HEK293 (cell line): Measurements from ENCODE around the gene SULT1C4.

Experiments
- HOXA7 ChIP-seq: sonication (generic); formaldehyde crosslinking; IDR thresholded peaks from 2 replicates; pipeline ENCODE4 v1.8.1; 2022; ENCODE audit warnings: missing genetic modification reagents, borderline replicate concordance
- TCF7L2 ChIP-seq: IDR thresholded peaks from 2 replicates; pipeline ENCODE4 v1.6.1; 2011; ENCODE audit warnings: low read depth, mild to moderate bottlenecking, inconsistent platforms, low read length, moderate library complexity, borderline replicate concordance
- ZFP41 ChIP-seq: fragments of 450-650 bp; formaldehyde crosslinking; IDR thresholded peaks from 2 replicates; pipeline ENCODE4 v1.5.1; 2016; ENCODE audit warnings: missing biosample characterization, missing genetic modification characterization, borderline replicate concordance
- ZNF184 ChIP-seq: fragments of 450-650 bp; IDR thresholded peaks from 2 replicates; pipeline ENCODE4 v1.5.1; 2018; ENCODE audit warnings: missing biosample characterization, mild to moderate bottlenecking, missing genetic modification characterization
- ZNF558 ChIP-seq: fragments of 450-650 bp; formaldehyde crosslinking; IDR thresholded peaks from 2 replicates; pipeline ENCODE4 v1.5.1; 2016; ENCODE audit warnings: missing biosample characterization, missing genetic modification characterization
- TF ChIP-seq, protein P1 (sequence below): fragments of 450-650 bp; formaldehyde crosslinking; IDR thresholded peaks from 2 replicates; pipeline ENCODE4 v1.5.1; 2016; ENCODE audit warnings: missing biosample characterization, missing genetic modification characterization

DNA sequence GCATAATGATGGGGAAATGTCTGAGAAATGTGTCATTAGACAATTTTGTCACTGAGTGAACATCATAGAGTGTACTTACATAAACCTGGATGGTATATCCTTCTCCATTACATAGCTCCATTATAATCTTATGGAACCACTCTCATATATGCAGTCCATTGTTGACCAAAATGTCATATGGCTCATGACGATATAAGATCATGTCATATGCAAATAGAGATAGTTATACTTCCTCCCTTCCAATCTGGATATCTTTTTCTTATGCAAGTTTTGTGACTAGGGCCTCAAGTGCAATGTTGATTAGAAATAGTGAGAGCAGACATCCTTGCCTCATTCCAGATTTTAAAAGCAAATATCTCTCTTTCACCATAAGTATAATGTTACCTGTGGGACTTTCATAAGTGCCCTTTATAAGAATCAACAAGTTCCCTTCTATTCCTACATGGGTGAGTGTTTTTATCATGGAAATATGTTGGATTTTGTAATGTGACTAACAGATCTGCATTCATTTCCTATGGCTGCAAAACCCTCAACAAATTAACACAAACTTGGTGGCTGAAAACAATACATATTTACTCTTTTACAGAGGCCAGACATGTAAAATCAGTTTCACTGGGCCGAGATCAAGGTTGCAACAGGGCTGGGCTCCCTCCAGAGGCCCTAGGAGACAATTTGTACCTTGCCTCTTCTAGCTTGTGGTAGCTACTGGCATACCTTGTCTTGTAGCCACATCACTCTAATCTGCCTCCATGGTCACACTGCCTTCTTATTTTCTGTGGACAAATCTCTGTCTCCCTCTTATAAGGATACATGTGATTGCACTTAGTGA lies 21.6 kb upstream of the SULT1C4 start:
- no peak for TF ChIP-seq ZFP41 (tag by site-specific recombination)
- no peak for TF ChIP-seq ZNF558
- TF ChIP-seq, protein P1, sequence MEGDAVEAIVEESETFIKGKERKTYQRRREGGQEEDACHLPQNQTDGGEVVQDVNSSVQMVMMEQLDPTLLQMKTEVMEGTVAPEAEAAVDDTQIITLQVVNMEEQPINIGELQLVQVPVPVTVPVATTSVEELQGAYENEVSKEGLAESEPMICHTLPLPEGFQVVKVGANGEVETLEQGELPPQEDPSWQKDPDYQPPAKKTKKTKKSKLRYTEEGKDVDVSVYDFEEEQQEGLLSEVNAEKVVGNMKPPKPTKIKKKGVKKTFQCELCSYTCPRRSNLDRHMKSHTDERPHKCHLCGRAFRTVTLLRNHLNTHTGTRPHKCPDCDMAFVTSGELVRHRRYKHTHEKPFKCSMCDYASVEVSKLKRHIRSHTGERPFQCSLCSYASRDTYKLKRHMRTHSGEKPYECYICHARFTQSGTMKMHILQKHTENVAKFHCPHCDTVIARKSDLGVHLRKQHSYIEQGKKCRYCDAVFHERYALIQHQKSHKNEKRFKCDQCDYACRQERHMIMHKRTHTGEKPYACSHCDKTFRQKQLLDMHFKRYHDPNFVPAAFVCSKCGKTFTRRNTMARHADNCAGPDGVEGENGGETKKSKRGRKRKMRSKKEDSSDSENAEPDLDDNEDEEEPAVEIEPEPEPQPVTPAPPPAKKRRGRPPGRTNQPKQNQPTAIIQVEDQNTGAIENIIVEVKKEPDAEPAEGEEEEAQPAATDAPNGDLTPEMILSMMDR (tag by site-specific recombination) = no peak
- no peak for TF ChIP-seq HOXA7 (CRISPR knock-in tag)
- no peak for TF ChIP-seq ZNF184
- no peak for TF ChIP-seq TCF7L2
